Neural progenitor cell (in vitro differentiated cells): ENCODE measurements around the gene SNCAIP.

Experiments
- CTCF ChIP-seq: fragments of 200-600 bp; sonication (generic); IDR thresholded peaks from 2 replicates; pipeline ENCODE4 v1.5.1; 2017; ENCODE audit warnings: antibody characterized with exemption, mild to moderate bottlenecking
- EZH2 ChIP-seq: fragments of 200-600 bp; sonication (generic); IDR thresholded peaks from 2 replicates; pipeline ENCODE4 v1.6.1; 2017; ENCODE audit warnings: antibody characterized with exemption, mild to moderate bottlenecking, moderate library complexity
- EZH2phosphoT487 ChIP-seq: fragments of 200-600 bp; sonication (generic); IDR thresholded peaks from 2 replicates; pipeline ENCODE4 v1.6.1; 2017; ENCODE audit warnings: antibody characterized with exemption

- TF ChIP-seq CTCF: no peak
- TF ChIP-seq EZH2: no peak
- no peak for TF ChIP-seq EZH2phosphoT487
Measured at GRCh38 chr5:122420537-122421236, 108.7 kb downstream of the SNCAIP start.
